Neural progenitor cell (in vitro differentiated cells): Measurements from ENCODE around the gene SNAP25. TPM values are rescaled to one million over a fixed set of nuclear protein-coding genes. Genes with fewer than 3 reads are reported as not detected.

Experiments
- DNase-seq: peaks from one replicate; pipeline ENCODE4 v3.0.0-alpha.2; 2016; ENCODE audit warnings: low spot score
- H2AFZ ChIP-seq: fragments of 200-600 bp; sonication (generic); replicated peaks from 2 replicates; pipeline ENCODE4 v1.6.1; 2016; ENCODE audit warnings: antibody characterized with exemption
- H3F3A ChIP-seq: fragments of 200-600 bp; sonication (generic); 2 replicates; pipeline ENCODE4 v1.6.1; 2016; ENCODE audit warnings: antibody characterized with exemption, low read depth
- H3K27ac ChIP-seq: fragments of 200-600 bp; sonication (generic); 2 replicates; pipeline ENCODE4 v1.5.1; 2016; ENCODE audit warnings: mild to moderate bottlenecking
- H3K27me3 ChIP-seq: fragments of 200-600 bp; sonication (generic); 2 replicates; pipeline ENCODE4 v1.6.1; 2016; ENCODE audit warnings: mild to moderate bottlenecking, moderate library complexity
- H3K36me3 ChIP-seq: fragments of 200-600 bp; sonication (generic); 2 replicates; pipeline ENCODE4 v1.5.1; 2016
- H3K4me1 ChIP-seq: fragments of 200-600 bp; sonication (generic); 2 replicates; pipeline ENCODE4 v1.6.1; 2016; ENCODE audit warnings: mixed run types
- H3K4me2 ChIP-seq: fragments of 200-600 bp; sonication (generic); 2 replicates; pipeline ENCODE4 v1.6.1; 2016
- H3K4me3 ChIP-seq: fragments of 200-600 bp; sonication (generic); 2 replicates; pipeline ENCODE4 v1.5.1; 2016
- H3K79me2 ChIP-seq: fragments of 200-600 bp; sonication (generic); 2 replicates; pipeline ENCODE4 v1.6.1; 2016; ENCODE audit warnings: low read depth
- H3K9ac ChIP-seq: fragments of 200-600 bp; sonication (generic); 2 replicates; pipeline ENCODE4 v1.6.1; 2016
- H3K9me3 ChIP-seq: fragments of 200-600 bp; sonication (generic); 2 replicates; pipeline ENCODE4 v1.5.1; 2016; ENCODE audit warnings: low read depth
- H4K20me1 ChIP-seq: fragments of 200-600 bp; sonication (generic); 2 replicates; pipeline ENCODE4 v1.6.1; 2016; ENCODE audit warnings: low read depth
- H3K27ac Mint-ChIP-seq: 3 replicates; pipeline ENCODE4 v1.8.0; 2021; ENCODE audit warnings: mixed read lengths
- H3K27me3 Mint-ChIP-seq: 2 replicates; pipeline ENCODE4 v1.8.0; 2022; ENCODE audit warnings: low read depth, mild to moderate bottlenecking, inconsistent platforms, moderate library complexity, mixed read lengths; ENCODE audit not compliant: insufficient read depth
- H3K36me3 Mint-ChIP-seq: 3 replicates; pipeline ENCODE4 v1.8.0; 2021; ENCODE audit warnings: mixed read lengths
- H3K4me1 Mint-ChIP-seq: 3 replicates; pipeline ENCODE4 v1.8.0; 2021; ENCODE audit warnings: mixed read lengths
- H3K4me3 Mint-ChIP-seq: 3 replicates; pipeline ENCODE4 v1.8.0; 2021; ENCODE audit warnings: mild to moderate bottlenecking, moderate library complexity, mixed read lengths
- H3K9me3 Mint-ChIP-seq: 3 replicates; pipeline ENCODE4 v1.8.0; 2020; ENCODE audit warnings: mixed read lengths
- EZH2 ChIP-seq: fragments of 200-600 bp; sonication (generic); IDR thresholded peaks from 2 replicates; pipeline ENCODE4 v1.6.1; 2017; ENCODE audit warnings: antibody characterized with exemption, mild to moderate bottlenecking, moderate library complexity
- EZH2phosphoT487 ChIP-seq: fragments of 200-600 bp; sonication (generic); IDR thresholded peaks from 2 replicates; pipeline ENCODE4 v1.6.1; 2017; ENCODE audit warnings: antibody characterized with exemption
- total RNA-seq: library from RNA; depleted of rRNA; stranded (reverse); fragments of >200 nt; gene quantifications from 2 replicates; pipeline ENCODE4 v1.2.3, GENCODE V29; 2015; ENCODE audit warnings: low replicate concordance
- TF ChIP-seq, protein P1 (sequence below): fragments of 200-600 bp; sonication (generic); IDR thresholded peaks from 2 replicates; pipeline ENCODE4 v1.5.1; 2017; ENCODE audit warnings: antibody characterized with exemption, mild to moderate bottlenecking

Gene SNAP25
- total RNA-seq, 1 donor from 2014 or later, result not detected

GRCh38 chr20:10304471-10305046, 85.9 kb downstream of the SNAP25 start:
- H3K9ac ChIP-seq, result no peak overlapping the region
- no peaks in the 10 kb centered on the region for H3K36me3 ChIP-seq
- no peaks in the 10 kb centered on the region for H3K4me1 ChIP-seq
- H3K79me2 ChIP-seq, result no peaks in the 10 kb centered on the region
- no peaks in the 10 kb centered on the region for H3F3A ChIP-seq
- Mint-ChIP-seq H3K27me3 (no peaks in the 10 kb centered on the region), H3K27ac (no peak overlapping the region), H3K4me3 (no peak overlapping the region), H3K36me3 (no peaks in the 10 kb centered on the region), H3K9me3 (no peaks in the 10 kb centered on the region), H3K4me1 (no peaks in the 10 kb centered on the region)
- no peak overlapping the region for H3K4me2 ChIP-seq
- H3K9me3 ChIP-seq, result no peaks in the 10 kb centered on the region
- H3K27ac ChIP-seq, result no peak overlapping the region
- no peaks in the 10 kb centered on the region for H4K20me1 ChIP-seq
- no peaks in the 10 kb centered on the region for H3K27me3 ChIP-seq
- TF ChIP-seq, protein P1, sequence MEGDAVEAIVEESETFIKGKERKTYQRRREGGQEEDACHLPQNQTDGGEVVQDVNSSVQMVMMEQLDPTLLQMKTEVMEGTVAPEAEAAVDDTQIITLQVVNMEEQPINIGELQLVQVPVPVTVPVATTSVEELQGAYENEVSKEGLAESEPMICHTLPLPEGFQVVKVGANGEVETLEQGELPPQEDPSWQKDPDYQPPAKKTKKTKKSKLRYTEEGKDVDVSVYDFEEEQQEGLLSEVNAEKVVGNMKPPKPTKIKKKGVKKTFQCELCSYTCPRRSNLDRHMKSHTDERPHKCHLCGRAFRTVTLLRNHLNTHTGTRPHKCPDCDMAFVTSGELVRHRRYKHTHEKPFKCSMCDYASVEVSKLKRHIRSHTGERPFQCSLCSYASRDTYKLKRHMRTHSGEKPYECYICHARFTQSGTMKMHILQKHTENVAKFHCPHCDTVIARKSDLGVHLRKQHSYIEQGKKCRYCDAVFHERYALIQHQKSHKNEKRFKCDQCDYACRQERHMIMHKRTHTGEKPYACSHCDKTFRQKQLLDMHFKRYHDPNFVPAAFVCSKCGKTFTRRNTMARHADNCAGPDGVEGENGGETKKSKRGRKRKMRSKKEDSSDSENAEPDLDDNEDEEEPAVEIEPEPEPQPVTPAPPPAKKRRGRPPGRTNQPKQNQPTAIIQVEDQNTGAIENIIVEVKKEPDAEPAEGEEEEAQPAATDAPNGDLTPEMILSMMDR, result no peak
- TF ChIP-seq EZH2 (no peak), EZH2phosphoT487 (no peak)
- DNase-seq, result no peak
- no peak overlapping the region for H2AFZ ChIP-seq
- H3K4me3 ChIP-seq, result no peak overlapping the region

- H3F3A ChIP-seq, result no peaks in the 10 kb centered on the region
- H3K9me3 ChIP-seq, result no peaks in the 10 kb centered on the region
- no peaks in the 10 kb centered on the region for H3K79me2 ChIP-seq
- no peaks in the 10 kb centered on the region for H3K27me3 Mint-ChIP-seq
- H2AFZ ChIP-seq, result no peak overlapping the region
- no peaks in the 10 kb centered on the region for H4K20me1 ChIP-seq
- H3K4me3 Mint-ChIP-seq, result no peak overlapping the region
- H3K4me1 ChIP-seq, result no peaks in the 10 kb centered on the region
- no peak for TF ChIP-seq EZH2
- no peak for TF ChIP-seq EZH2phosphoT487
- TF ChIP-seq, protein P1, result no peak
- H3K36me3 ChIP-seq, result no peaks in the 10 kb centered on the region
- no peak overlapping the region for H3K4me3 ChIP-seq
- H3K9me3 Mint-ChIP-seq, result no peaks in the 10 kb centered on the region
- no peak overlapping the region for H3K27ac Mint-ChIP-seq
- no peak overlapping the region for H3K9ac ChIP-seq
- no peak overlapping the region for H3K27ac ChIP-seq
- H3K4me2 ChIP-seq, result no peak overlapping the region
- no peaks in the 10 kb centered on the region for H3K4me1 Mint-ChIP-seq
- no peak for DNase-seq
- no peaks in the 10 kb centered on the region for H3K36me3 Mint-ChIP-seq
- no peaks in the 10 kb centered on the region for H3K27me3 ChIP-seq
These were observed 88.1 kb downstream of the SNAP25 start for GRCh38 chr20:10306440-10307358.

DNA sequence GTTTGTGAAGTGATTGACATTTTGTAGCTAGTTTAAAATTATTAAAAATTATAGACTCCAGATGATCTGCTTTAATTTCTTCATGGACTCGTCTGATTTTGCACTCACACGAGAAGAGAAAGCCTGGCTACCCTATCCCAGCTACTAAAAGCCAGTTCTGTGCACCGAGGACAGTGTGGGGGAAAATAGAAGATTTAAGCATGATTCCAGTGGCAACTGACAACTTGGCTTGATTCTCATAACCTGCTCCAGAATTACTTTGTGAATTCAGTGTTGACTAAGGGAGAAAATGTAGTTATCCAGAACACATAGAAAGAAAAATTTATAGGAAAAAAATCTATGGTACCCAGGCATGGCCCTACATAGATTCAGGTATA, 88.7 kb downstream of the SNAP25 start:
- H3K27me3 ChIP-seq, result no peaks in the 10 kb centered on the region
- H3K79me2 ChIP-seq, result no peaks in the 10 kb centered on the region
- H3K4me1 ChIP-seq, result no peaks in the 10 kb centered on the region
- no peak overlapping the region for H3K4me3 ChIP-seq
- no peak for DNase-seq
- Mint-ChIP-seq H3K27me3 (no peaks in the 10 kb centered on the region), H3K27ac (no peak overlapping the region), H3K4me1 (no peaks in the 10 kb centered on the region), H3K4me3 (no peak overlapping the region), H3K9me3 (no peaks in the 10 kb centered on the region), H3K36me3 (no peaks in the 10 kb centered on the region)
- no peak overlapping the region for H3K9ac ChIP-seq
- no peaks in the 10 kb centered on the region for H3K9me3 ChIP-seq
- no peak overlapping the region for H2AFZ ChIP-seq
- H3K27ac ChIP-seq, result no peak overlapping the region
- TF ChIP-seq EZH2 (no peak), EZH2phosphoT487 (no peak)
- TF ChIP-seq, protein P1, result no peak
- no peaks in the 10 kb centered on the region for H4K20me1 ChIP-seq
- H3F3A ChIP-seq, result no peaks in the 10 kb centered on the region
- no peaks in the 10 kb centered on the region for H3K36me3 ChIP-seq
- H3K4me2 ChIP-seq, result no peak overlapping the region
